Panc1 (cell line): ENCODE results near the gene CLEC18B. TPM values are rescaled to one million over a fixed set of nuclear protein-coding genes. Genes with fewer than 3 reads are reported as not detected.

Experiments
- ATAC-seq: fragments of 200-7000 bp; cut with Tn5 transposase; 2 replicates; pipeline ENCODE4 v1.9.1; 2020; ENCODE audit warnings: mild to moderate bottlenecking, moderate library complexity
- BruUV-seq: library from RNA; stranded (reverse); fragments of 400-500 nt; replicated peaks from 2 replicates; lab custom pipeline; 2021; lab: Mats Ljungman, UMichigan
- CTCF ChIA-PET: fragments of 300-600 bp; sonication (Branson Sonifier 250); formaldehyde crosslinking; loops from one replicate; lab custom pipeline; 2022; ENCODE audit warnings: antibody characterized with exemption; lab: Charles Lee
- POLR2A ChIA-PET: fragments of 300-600 bp; sonication (Branson Sonifier 250); formaldehyde crosslinking; loops from one replicate; lab custom pipeline; 2022; ENCODE audit warnings: antibody characterized with exemption; lab: Charles Lee
- DNase-seq: peaks from one replicate; pipeline ENCODE4 v3.0.0-alpha.2; 2010; ENCODE audit warnings: low read depth, low spot score
- H3K27ac ChIP-seq: 2 replicates; pipeline ENCODE4 v1.5.1; 2011; ENCODE audit warnings: mild to moderate bottlenecking, low read length, inconsistent platforms
- H3K27me3 ChIP-seq: fragments of 200-500 bp; sonication (Bioruptor generic); 2 replicates; pipeline ENCODE4 v1.6.0; 2014; ENCODE audit warnings: low read length, inconsistent platforms; ENCODE audit not compliant: control insufficient read depth, insufficient read depth
- H3K36me3 ChIP-seq: fragments of 200-500 bp; sonication (Bioruptor generic); 2 replicates; pipeline ENCODE4 v1.5.1; 2014; ENCODE audit warnings: inconsistent platforms, mild to moderate bottlenecking, low read length, moderate library complexity; ENCODE audit not compliant: control insufficient read depth, insufficient read depth
- H3K4me1 ChIP-seq: 2 replicates; pipeline ENCODE4 v1.5.1; 2011; ENCODE audit warnings: inconsistent platforms, mild to moderate bottlenecking, low read length, moderate library complexity; ENCODE audit not compliant: control insufficient read depth, insufficient read depth
- H3K4me3 ChIP-seq, 2 experiments: 2 replicates each; pipeline ENCODE4 v1.5.1; 2011 to 2012; ENCODE audit warnings: low read depth in 2 of 2, low read length in 2 of 2, mild to moderate bottlenecking in 2 of 2, inconsistent platforms in 1 of 2, moderate library complexity in 1 of 2
- H3K9me3 ChIP-seq: fragments of 200-500 bp; sonication (Bioruptor generic); 2 replicates; pipeline ENCODE4 v1.5.1; 2014; ENCODE audit warnings: low read depth, mild to moderate bottlenecking, inconsistent platforms, low read length, moderate library complexity; ENCODE audit not compliant: control insufficient read depth, insufficient read depth
- CTCF ChIP-seq: fragments of 450-650 bp; IDR thresholded peaks from 2 replicates; pipeline ENCODE4 v1.5.1; 2017; ENCODE audit warnings: mild to moderate bottlenecking
- POLR2AphosphoS5 ChIP-seq: IDR thresholded peaks from 2 replicates; pipeline ENCODE4 v1.6.1; 2012; ENCODE audit warnings: mild to moderate bottlenecking, low read depth, low read length, moderate library complexity
- REST ChIP-seq, 2 experiments: IDR thresholded peaks; 2 replicates each; pipeline ENCODE4 v1.6.1; 2011 to 2012; ENCODE audit warnings: low read depth in 2 of 2, control low read depth in 1 of 2, low read length in 1 of 2, mild to moderate bottlenecking in 1 of 2, moderate library complexity in 1 of 2; ENCODE audit not compliant: insufficient read depth in 1 of 2
- SIN3A ChIP-seq: IDR thresholded peaks from 2 replicates; pipeline ENCODE4 v1.6.1; 2012; ENCODE audit warnings: low read depth, mild to moderate bottlenecking, low read length, moderate library complexity, borderline replicate concordance; ENCODE audit not compliant: insufficient read depth
- TCF7L2 ChIP-seq: IDR thresholded peaks from 2 replicates; pipeline ENCODE4 v1.6.1; 2011; ENCODE audit warnings: mild to moderate bottlenecking, low read depth, low read length, inconsistent platforms
- in situ Hi-C: cut with HindIII; loops from 2 replicates; pipeline ENCODE4 v1.10.0; 2016; ENCODE audit warnings: low sequenced_read_pairs, low pct_unique_long_range_greater_than_20kb
- intact Hi-C: fragments of 100-400 bp; cut with micrococcal nuclease; formaldehyde crosslinking; loops from one replicate; pipeline ENCODE4 v1.10.0; 2022; ENCODE audit not compliant: unreplicated experiment
- total RNA-seq: library from RNA; stranded (reverse); gene quantifications from one replicate; pipeline ENCODE4 v1.2.1, GENCODE V29; 2021; ENCODE audit not compliant: unreplicated experiment

The CLEC18B gene
- total RNA-seq, 1 experiment from 2014 or later, result not detected

GRCh38 chr16:74463888-74464287 is 42.6 kb upstream of the CLEC18B start:
- POLR2A ChIA-PET, result no interaction called here
- no TSS peak for BruUV-seq
- intact Hi-C loops (no loop called here), in situ Hi-C loops (no loop called here)
- H3K36me3 ChIP-seq, result peaks cover 7% of the 10 kb centered on the region
- H3K27ac ChIP-seq, result no peak overlapping the region
- no peak overlapping the region for H3K4me3 ChIP-seq
- no peaks in the 10 kb centered on the region for H3K4me1 ChIP-seq
- DNase-seq (no peak), ATAC-seq (no peak)
- H3K27me3 ChIP-seq, result no peaks in the 10 kb centered on the region
- no peaks in the 10 kb centered on the region for H3K9me3 ChIP-seq
- no peak for TF ChIP-seq CTCF
- no peak for TF ChIP-seq POLR2AphosphoS5
- no peak for TF ChIP-seq REST (IDR thresholded peaks at IDR 0.05; ENCODE audit: insufficient read depth in 1 of 2, low read depth in 2 of 2, low read length in 1 of 2)
- no peak for TF ChIP-seq SIN3A
- TF ChIP-seq TCF7L2, result no peak
- CTCF ChIA-PET, result interaction anchor here (0.7 kb wide), 1 partner anchor 211 kb away, joined by 5 read pairs; no protein-coding TSS in a partner anchor

- Histone ChIP-seq H3K36me3 (peaks cover 10% of the 10 kb centered on the region), H3K27ac (no peak overlapping the region), H3K9me3 (no peaks in the 10 kb centered on the region), H3K4me1 (no peaks in the 10 kb centered on the region), H3K27me3 (no peaks in the 10 kb centered on the region), H3K4me3 (no peak overlapping the region)
- intact Hi-C loops, result no loop called here
- TF ChIP-seq POLR2AphosphoS5, result no peak
- no peak for TF ChIP-seq CTCF
- TF ChIP-seq REST (IDR thresholded peaks at IDR 0.05; ENCODE audit: insufficient read depth in 1 of 2, low read depth in 2 of 2, low read length in 1 of 2), result no peak
- no peak for TF ChIP-seq TCF7L2
- TF ChIP-seq SIN3A, result no peak
- ATAC-seq, result no peak
- POLR2A ChIA-PET, result no interaction called here
- in situ Hi-C loops, result no loop called here
- DNase-seq, result no peak
- BruUV-seq, result no TSS peak
- CTCF ChIA-PET, result no interaction called here
Measured at GRCh38 chr16:74462361-74462760, 41.1 kb upstream of the CLEC18B start.
